Activated CD8-positive, alpha-beta T cell treated with anti-CD3 and anti-CD28 coated beads, Interleukin-2, amount 10 ng/mL, durations not matched to agents 7 days and 5 days (primary cell): Measurements from ENCODE around the gene ENTPD1. TPM values are rescaled to one million over a fixed set of nuclear protein-coding genes. Genes with fewer than 3 reads are reported as not detected.
A peak's percentile ranks its signal among the peaks of the same experiment; 100 is the strongest.

Source experiments
- ATAC-seq: fragments of 150-1000 bp; cut with Tn5 transposase; one replicate; pipeline ENCODE4 v1.10.0; 2021; ENCODE audit warnings: moderate library complexity
- CTCF ChIA-PET: fragments of 350-600 bp; sonication (Branson Sonifier 250); formaldehyde crosslinking; loops from one replicate; lab custom pipeline; 2021; ENCODE audit warnings: antibody characterized with exemption; lab: Charles Lee
- POLR2A ChIA-PET: fragments of 350-600 bp; sonication (Branson Sonifier 250); formaldehyde crosslinking; loops from one replicate; lab custom pipeline; 2021; ENCODE audit warnings: antibody characterized with exemption; lab: Charles Lee
- DNase-seq: peaks from one replicate; pipeline ENCODE4 v3.0.0-alpha.2; 2020
- H3K27ac Mint-ChIP-seq: one replicate; pipeline ENCODE4 v1.8.0; 2021; ENCODE audit warnings: mild to moderate bottlenecking, mixed read lengths
- H3K27me3 Mint-ChIP-seq: one replicate; pipeline ENCODE4 v1.8.0; 2021; ENCODE audit warnings: low read depth, mixed read lengths
- H3K36me3 Mint-ChIP-seq: one replicate; pipeline ENCODE4 v1.8.0; 2021; ENCODE audit warnings: low read depth, mixed read lengths
- H3K4me1 Mint-ChIP-seq: one replicate; pipeline ENCODE4 v1.8.0; 2021; ENCODE audit warnings: low read depth, mixed read lengths
- H3K4me3 Mint-ChIP-seq: one replicate; pipeline ENCODE4 v1.8.0; 2021; ENCODE audit warnings: mild to moderate bottlenecking, mixed read lengths
- H3K9me3 Mint-ChIP-seq: one replicate; pipeline ENCODE4 v1.8.0; 2022; ENCODE audit warnings: mixed read lengths; ENCODE audit not compliant: insufficient read depth
- total RNA-seq, 2 experiments: library from RNA; stranded (reverse); gene quantifications; one replicate each; pipeline ENCODE4 v1.2.3, GENCODE V29; 2021

Gene ENTPD1
- total RNA-seq, 2 experiments from 2014 or later: 14.2 to 14.9 TPM

DNA sequence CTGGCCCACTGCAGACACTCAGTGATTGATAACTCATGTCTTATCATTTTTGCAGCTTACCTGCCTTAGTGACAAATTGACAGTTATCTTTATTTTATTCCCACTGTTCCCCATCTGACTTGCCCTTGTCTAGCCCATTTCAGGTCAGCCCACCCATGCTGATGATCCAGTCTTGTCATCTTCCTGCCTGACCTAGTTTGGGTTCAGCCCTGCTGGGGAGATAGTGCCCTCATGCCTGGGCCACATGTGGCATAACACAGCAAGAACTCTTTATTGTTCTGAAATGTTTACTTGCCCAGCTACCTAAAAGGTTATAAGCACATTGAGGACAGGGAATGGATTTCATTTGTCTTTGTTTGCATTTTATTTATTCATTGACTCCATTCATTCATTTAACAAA, 75.6 kb downstream of the ENTPD1 start:
- Mint-ChIP-seq H3K36me3 (peaks cover 42% of the 10 kb centered on the region), H3K4me3 (peak overlapping the region; percentile 70), H3K4me1 (peaks cover 61% of the 10 kb centered on the region), H3K27me3 (no peaks in the 10 kb centered on the region), H3K27ac (peak overlapping the region; percentile 96), H3K9me3 (peaks cover 3% of the 10 kb centered on the region)
- peak; percentile 30 for DNase-seq
- ChIA-PET CTCF (interaction anchor here (1.2 to 25.7 kb wide), 9 partner anchors 11 to 138 kb away, joined by 3 to 775 read pairs (median 10); partner anchors contain the start of gene TCTN3), POLR2A (interaction anchor here (0.8 to 3.5 kb wide), 14 partner anchors 9 to 137 kb away, joined by 3 to 35 read pairs (median 7); partner anchors contain the start of gene ENTPD1)
- no peak for ATAC-seq

DNA sequence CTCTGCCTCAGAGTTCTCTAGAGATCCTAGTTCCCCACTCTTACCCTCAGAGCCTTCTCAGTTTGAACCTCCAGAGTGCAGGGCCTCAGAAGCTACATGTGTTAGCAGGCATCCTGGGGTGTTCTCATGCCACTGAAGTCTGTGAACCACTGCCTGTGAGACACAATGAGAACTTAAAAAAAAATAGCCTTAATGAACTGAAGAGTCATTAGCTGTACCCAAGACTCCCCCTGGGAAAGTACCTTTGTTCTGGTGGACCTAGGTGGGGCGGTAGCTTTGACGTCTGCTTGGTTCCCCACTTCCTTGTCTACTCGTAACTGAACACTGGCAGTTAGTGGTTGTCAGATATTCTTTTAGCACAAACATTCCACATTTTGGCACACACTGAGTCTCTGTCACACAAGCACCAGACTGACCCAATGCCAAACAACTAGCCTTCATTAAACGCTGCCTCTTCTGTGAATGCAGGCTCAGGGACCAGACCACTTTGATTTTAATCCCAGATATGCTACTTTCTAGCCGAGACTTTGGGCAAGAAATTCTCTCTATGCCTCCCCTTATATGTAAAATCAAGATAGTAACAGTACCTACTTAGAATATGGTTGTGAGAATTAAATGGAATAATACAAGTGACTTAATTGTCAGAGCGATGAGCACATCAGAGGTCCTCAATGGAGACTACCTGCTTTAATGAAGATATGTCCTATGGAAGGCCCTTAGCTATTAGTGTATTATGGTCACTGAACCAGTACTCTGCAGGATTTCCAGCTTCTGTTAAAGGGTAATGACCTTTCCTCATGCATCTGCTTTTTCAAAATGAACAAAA, 76.5 kb downstream of the ENTPD1 start:
- DNase-seq (peak; percentile 74), ATAC-seq (peak; percentile 91)
- Mint-ChIP-seq H3K4me1 (peaks cover 69% of the 10 kb centered on the region), H3K4me3 (peak overlapping the region; percentile 70), H3K36me3 (peaks cover 40% of the 10 kb centered on the region), H3K27ac (peak overlapping the region; percentile 96), H3K9me3 (peaks cover 3% of the 10 kb centered on the region), H3K27me3 (no peaks in the 10 kb centered on the region)
- CTCF ChIA-PET: interaction anchor here (1.0 to 25.7 kb wide), 11 partner anchors 10 to 139 kb away, joined by 3 to 775 read pairs (median 10); partner anchors contain the start of genes ENTPD1 and TCTN3
- POLR2A ChIA-PET: interaction anchor here (0.7 to 3.5 kb wide), 18 partner anchors 9 to 138 kb away, joined by 3 to 35 read pairs (median 5); partner anchors contain the start of gene ENTPD1

DNA sequence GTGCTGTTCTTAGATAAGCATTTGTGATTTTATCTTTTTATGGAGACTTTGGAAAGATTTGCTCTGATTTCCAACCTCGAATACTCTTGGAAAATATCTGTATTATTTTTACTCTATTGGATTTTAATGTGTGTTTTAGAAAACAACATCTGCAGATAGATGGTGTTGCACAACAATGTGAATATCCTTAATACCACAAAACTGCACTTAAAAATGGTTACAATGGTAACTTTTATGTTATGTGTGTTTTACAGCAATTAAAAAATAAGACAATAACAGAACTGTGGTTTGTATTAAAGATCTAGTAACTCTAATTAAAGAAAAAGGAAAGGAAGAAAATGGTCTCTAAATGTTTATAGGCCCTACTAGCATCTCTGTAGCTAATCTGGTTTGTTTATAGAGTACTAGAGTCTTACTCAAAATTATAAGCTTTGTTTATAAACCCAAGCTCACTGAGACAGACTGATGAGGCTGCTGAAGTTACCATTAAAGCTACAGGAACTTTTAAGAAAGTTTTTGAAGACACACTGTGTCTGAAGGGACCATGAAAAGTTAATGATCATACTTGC, 77.2 kb downstream of the ENTPD1 start:
- no peak for DNase-seq
- Mint-ChIP-seq H3K9me3 (peaks cover 3% of the 10 kb centered on the region), H3K27me3 (no peaks in the 10 kb centered on the region), H3K36me3 (peaks cover 40% of the 10 kb centered on the region), H3K27ac (peak overlapping the region; percentile 96), H3K4me1 (peaks cover 76% of the 10 kb centered on the region), H3K4me3 (no peak overlapping the region)
- POLR2A ChIA-PET: interaction anchor here (0.9 to 3.5 kb wide), 8 partner anchors 8 to 140 kb away, joined by 3 to 35 read pairs (median 16); partner anchors contain the start of genes ENTPD1 and TCTN3
- CTCF ChIA-PET: interaction anchor here (1.0 to 25.7 kb wide), 9 partner anchors 10 to 140 kb away, joined by 3 to 775 read pairs (median 17); partner anchors contain the start of genes ENTPD1 and TCTN3
- no peak for ATAC-seq

GRCh38 chr10:95834406-95834805, 78.4 kb downstream of the ENTPD1 start:
- DNase-seq: no peak
- H3K27me3 Mint-ChIP-seq: no peaks in the 10 kb centered on the region
- no peak overlapping the region for H3K4me3 Mint-ChIP-seq
- peaks cover 34% of the 10 kb centered on the region for H3K36me3 Mint-ChIP-seq
- POLR2A ChIA-PET: interaction anchor here (1.0 to 3.5 kb wide), 4 partner anchors 11 to 141 kb away, joined by 3 to 35 read pairs (median 16); partner anchors contain the start of gene TCTN3
- H3K4me1 Mint-ChIP-seq: peaks cover 80% of the 10 kb centered on the region
- H3K9me3 Mint-ChIP-seq: no peaks in the 10 kb centered on the region
- CTCF ChIA-PET: interaction anchor here (2.8 to 25.7 kb wide), 6 partner anchors 8 to 141 kb away, joined by 17 to 775 read pairs (median 48); partner anchors contain the start of genes ENTPD1 and TCTN3
- ATAC-seq: no peak
- H3K27ac Mint-ChIP-seq: peak overlapping the region; percentile 76

- ATAC-seq (no peak), DNase-seq (no peak)
- POLR2A ChIA-PET: interaction anchor here (1.0 kb wide), 1 partner anchor 10 kb away, joined by 3 read pairs; no protein-coding TSS in a partner anchor
- H3K9me3 Mint-ChIP-seq: no peaks in the 10 kb centered on the region
- no peaks in the 10 kb centered on the region for H3K27me3 Mint-ChIP-seq
- H3K4me3 Mint-ChIP-seq: no peak overlapping the region
- H3K27ac Mint-ChIP-seq: peak overlapping the region; percentile 50
- CTCF ChIA-PET: interaction anchor here (1.4 to 25.7 kb wide), 7 partner anchors 13 to 142 kb away, joined by 3 to 775 read pairs (median 7); partner anchors contain the start of genes ENTPD1 and TCTN3
- peaks cover 82% of the 10 kb centered on the region for H3K4me1 Mint-ChIP-seq
- H3K36me3 Mint-ChIP-seq: peaks cover 31% of the 10 kb centered on the region
Observed at GRCh38 chr10:95835149-95835860, 79.3 kb downstream of the ENTPD1 start.

DNA sequence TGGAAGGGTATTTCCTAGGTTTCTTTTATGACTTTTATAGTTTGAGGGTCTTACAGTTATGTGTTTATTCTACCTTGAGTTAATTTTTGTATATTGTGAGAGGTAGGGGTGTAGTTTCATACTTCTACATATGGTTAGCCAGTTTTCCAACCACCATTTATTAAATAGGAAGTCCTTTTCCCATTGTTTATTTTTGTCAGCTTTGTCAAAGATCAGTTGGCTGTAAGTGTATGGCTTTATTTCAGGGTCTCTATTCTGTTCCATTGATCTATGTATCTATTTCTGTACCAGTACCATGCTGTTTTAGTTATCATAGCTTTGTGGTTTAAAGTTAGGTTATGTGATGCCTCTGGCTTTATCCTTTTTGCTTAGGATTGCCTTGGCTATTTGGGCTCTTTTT, 79.9 kb downstream of the ENTPD1 start:
- ChIA-PET CTCF (interaction anchor here (1.1 to 25.7 kb wide), 8 partner anchors 13 to 142 kb away, joined by 3 to 775 read pairs (median 6); partner anchors contain the start of genes ENTPD1 and TCTN3), POLR2A (no interaction called here)
- Mint-ChIP-seq H3K27me3 (no peaks in the 10 kb centered on the region), H3K27ac (peak overlapping the region; percentile 50), H3K36me3 (peaks cover 28% of the 10 kb centered on the region), H3K4me1 (peaks cover 84% of the 10 kb centered on the region), H3K4me3 (no peak overlapping the region), H3K9me3 (no peaks in the 10 kb centered on the region)
- ATAC-seq (no peak), DNase-seq (no peak)

DNA sequence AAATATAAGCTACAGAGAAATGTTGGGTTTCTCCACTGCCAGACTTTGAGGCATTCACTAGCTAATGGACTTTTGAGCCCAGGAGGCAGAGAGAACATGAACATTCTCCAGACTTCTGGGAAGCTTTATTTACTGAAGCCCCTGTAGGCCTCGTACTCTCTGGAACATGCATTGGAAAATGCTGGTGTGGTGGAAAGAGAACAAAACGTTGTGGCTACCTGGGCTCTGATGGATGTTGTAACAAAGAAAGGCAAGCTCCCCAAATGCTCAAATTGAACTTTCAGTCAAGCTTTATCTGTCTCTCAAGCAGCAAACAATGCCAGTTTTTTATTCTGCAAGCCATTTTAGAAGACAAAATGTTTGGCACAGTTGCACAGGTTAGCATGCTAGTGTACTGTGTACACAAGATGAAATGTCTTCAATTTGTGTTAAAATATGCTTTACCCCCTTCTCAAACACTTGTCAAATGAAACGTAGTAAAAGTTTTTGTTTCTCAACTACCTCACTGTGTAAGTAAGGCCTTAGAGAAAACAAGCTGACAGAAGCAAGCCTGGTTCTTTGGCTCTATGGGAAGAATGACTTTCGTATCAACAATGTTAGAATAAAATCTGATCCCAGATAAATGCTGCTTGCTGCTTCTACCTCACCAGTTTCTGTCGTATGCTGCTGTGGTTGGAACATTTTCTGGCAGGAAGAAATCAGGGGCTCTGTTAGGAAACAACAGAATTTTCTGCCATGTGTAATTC, 80.8 kb downstream of the ENTPD1 start:
- H3K4me1 Mint-ChIP-seq: peaks cover 82% of the 10 kb centered on the region
- no peak for ATAC-seq
- H3K27ac Mint-ChIP-seq: peak overlapping the region; percentile 68

DNA sequence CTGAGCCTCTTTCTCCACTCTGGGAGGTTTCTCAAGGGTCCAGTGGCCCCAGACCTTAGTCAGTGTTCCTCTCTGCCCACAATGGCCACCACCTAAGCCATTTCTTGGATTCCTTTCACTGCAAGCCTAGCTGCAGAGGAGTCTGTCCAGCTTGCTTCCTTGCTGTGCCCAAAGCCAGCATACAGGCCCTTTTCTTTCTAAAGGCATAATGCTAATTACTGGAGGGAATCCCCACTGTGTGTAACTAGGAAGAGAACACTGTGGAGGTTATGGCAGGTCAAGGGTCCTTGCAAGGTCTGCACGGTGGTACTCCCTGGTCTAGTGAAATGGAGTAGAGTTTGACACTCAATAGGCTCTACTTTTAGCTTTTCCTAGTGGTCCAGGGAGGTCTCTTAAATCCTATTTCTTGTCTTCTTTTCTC, 81.4 kb downstream of the ENTPD1 start:
- DNase-seq (no peak), ATAC-seq (no peak)
- H3K36me3 Mint-ChIP-seq: peaks cover 23% of the 10 kb centered on the region
- H3K9me3 Mint-ChIP-seq: no peaks in the 10 kb centered on the region
- no peaks in the 10 kb centered on the region for H3K27me3 Mint-ChIP-seq
- POLR2A ChIA-PET: interaction anchor here (0.6 to 1.3 kb wide), 2 partner anchors 16 to 42 kb away, joined by 3 to 5 read pairs; no protein-coding TSS in a partner anchor
- peaks cover 77% of the 10 kb centered on the region for H3K4me1 Mint-ChIP-seq
- no peak overlapping the region for H3K4me3 Mint-ChIP-seq
- peak overlapping the region; percentile 68 for H3K27ac Mint-ChIP-seq
- CTCF ChIA-PET: interaction anchor here (1.3 to 25.7 kb wide), 5 partner anchors 16 to 144 kb away, joined by 3 to 775 read pairs (median 76); partner anchors contain the start of gene TCTN3

More for the DNA sequence above, 80.8 kb downstream of the ENTPD1 start:
- DNase-seq: no peak
- H3K36me3 Mint-ChIP-seq: peaks cover 23% of the 10 kb centered on the region
- CTCF ChIA-PET: interaction anchor here (1.1 to 25.7 kb wide), 9 partner anchors 12 to 143 kb away, joined by 3 to 775 read pairs (median 6); partner anchors contain the start of genes ENTPD1 and TCTN3
- no peaks in the 10 kb centered on the region for H3K9me3 Mint-ChIP-seq
- POLR2A ChIA-PET: interaction anchor here (1.3 kb wide), 1 partner anchor 42 kb away, joined by 5 read pairs; no protein-coding TSS in a partner anchor
- H3K4me3 Mint-ChIP-seq: no peak overlapping the region
- H3K27me3 Mint-ChIP-seq: no peaks in the 10 kb centered on the region

DNA sequence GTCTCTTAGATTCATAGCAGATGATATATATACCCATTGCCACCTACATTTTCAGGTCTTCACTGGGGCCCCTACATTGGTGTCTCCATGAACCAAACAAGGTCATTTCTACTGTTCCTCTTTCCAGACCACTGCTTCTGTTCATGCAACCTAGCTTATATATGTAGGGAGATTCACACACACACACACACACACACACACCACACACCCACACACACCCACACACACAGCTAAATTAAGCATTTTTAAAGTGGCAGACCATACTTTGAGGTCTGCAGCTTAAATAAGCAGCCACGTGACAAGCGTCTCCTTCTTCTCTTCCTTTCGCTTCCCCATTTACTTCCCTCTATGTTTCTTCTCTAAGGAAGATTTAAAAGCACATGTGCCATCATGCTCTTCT, 81.8 kb downstream of the ENTPD1 start:
- ChIA-PET CTCF (interaction anchor here (10.5 to 25.7 kb wide), 3 partner anchors 26 to 144 kb away, joined by 76 to 775 read pairs (median 185); partner anchors contain the start of gene TCTN3), POLR2A (interaction anchor here (0.6 to 3.0 kb wide), 3 partner anchors 17 to 144 kb away, joined by 3 to 13 read pairs (median 5); partner anchors contain the start of gene TCTN3)
- H3K4me1 Mint-ChIP-seq: peaks cover 73% of the 10 kb centered on the region
- H3K36me3 Mint-ChIP-seq: peaks cover 19% of the 10 kb centered on the region
- H3K27me3 Mint-ChIP-seq: no peaks in the 10 kb centered on the region
- H3K9me3 Mint-ChIP-seq: no peaks in the 10 kb centered on the region
- no peak for ATAC-seq
- H3K27ac Mint-ChIP-seq: no peak overlapping the region
- no peak overlapping the region for H3K4me3 Mint-ChIP-seq
- no peak for DNase-seq

GRCh38 chr10:95840121-95840520, 84.2 kb downstream of the ENTPD1 start:
- H3K27ac Mint-ChIP-seq: peak overlapping the region; percentile 14

More at GRCh38 chr10:95840121-95840520, 84.2 kb downstream of the ENTPD1 start:
- Mint-ChIP-seq H3K4me3 (no peak overlapping the region), H3K9me3 (no peaks in the 10 kb centered on the region), H3K4me1 (peaks cover 58% of the 10 kb centered on the region), H3K27me3 (peaks cover 2% of the 10 kb centered on the region), H3K36me3 (peaks cover 10% of the 10 kb centered on the region)
- no peak for DNase-seq
- POLR2A ChIA-PET: interaction anchor here (0.6 to 3.0 kb wide), 6 partner anchors 8 to 146 kb away, joined by 3 to 21 read pairs (median 3); partner anchors contain the start of gene TCTN3
- no peak for ATAC-seq
- CTCF ChIA-PET: interaction anchor here (3.6 to 25.7 kb wide), 6 partner anchors 9 to 147 kb away, joined by 26 to 775 read pairs (median 98); partner anchors contain the start of genes ENTPD1 and TCTN3
